COLO829 (cell line): ENCODE measurements around the gene NPW.

Source experiments
- DNase-seq: peaks from one replicate; pipeline ENCODE4 v3.0.0; 2012; ENCODE audit warnings: low spot score

The NPW gene

DNA sequence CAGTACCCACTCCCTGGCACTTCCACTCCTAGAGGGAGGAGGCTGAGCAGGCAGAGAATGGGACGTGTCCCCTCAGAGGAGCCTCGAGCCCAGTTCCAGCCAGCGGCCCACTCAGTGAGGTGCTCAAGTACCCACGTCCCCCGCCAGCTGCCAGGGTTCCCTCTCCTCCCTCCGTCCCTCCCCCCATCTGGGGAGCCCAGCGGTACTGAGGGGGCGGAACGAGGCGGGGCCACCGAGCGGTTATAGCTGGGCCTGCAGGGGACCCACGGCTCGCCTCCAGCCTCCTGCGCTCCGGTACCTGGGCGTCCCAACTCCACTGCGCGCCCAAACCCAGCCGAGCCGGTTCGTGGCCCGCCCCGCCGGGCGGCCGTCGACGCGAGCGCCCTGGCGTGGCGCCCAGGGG lies at the start of gene NPW:
Gene NPW (plus strand): TSS at position 268 of the 403 bp plus-strand sequence.
- no peak for DNase-seq

DNA sequence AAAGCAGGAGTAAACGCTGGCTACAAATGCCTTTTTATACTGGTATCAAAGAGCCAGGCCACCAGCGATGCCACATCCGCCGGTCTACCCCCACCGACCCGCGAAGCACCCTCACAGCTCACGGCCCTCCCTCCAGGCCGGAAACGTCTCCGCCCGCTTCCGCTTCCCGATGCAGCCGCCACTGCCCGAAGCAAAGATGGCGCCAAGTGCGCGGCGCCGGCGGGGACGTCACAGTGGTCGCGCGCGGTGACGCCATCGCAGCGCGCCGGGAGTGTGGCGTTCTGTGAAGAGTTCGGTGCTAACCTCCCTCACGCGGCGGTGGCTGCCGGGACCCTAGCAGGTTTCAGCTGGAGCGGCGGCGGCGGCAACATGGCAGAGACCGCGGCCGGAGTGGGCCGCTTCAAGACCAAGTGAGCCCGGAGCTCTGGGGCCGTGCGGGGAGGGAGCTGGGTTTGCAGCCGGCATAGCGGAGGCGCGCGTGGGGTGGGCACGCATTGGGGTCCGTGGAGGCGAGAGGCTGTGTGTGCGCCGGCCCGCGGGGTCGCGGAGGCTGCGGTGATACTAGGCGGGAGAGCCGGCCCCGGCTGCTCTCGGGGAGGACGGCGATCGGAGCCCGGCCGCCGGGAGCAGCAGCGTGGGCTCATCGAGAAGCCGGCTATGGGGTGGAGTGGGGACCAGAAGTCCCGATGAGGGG lies 47.6 kb upstream of the NPW start, which contains the start of gene TBL3:
Gene TBL3 (plus strand): TSS at position 258 of the 694 bp plus-strand sequence. CDS start 112 bp downstream, at position 370.
- DNase-seq = peak; percentile 90

GRCh38 chr16:1972490-1972877 lies 47.1 kb upstream of the NPW start:
- DNase-seq = no peak

DNA sequence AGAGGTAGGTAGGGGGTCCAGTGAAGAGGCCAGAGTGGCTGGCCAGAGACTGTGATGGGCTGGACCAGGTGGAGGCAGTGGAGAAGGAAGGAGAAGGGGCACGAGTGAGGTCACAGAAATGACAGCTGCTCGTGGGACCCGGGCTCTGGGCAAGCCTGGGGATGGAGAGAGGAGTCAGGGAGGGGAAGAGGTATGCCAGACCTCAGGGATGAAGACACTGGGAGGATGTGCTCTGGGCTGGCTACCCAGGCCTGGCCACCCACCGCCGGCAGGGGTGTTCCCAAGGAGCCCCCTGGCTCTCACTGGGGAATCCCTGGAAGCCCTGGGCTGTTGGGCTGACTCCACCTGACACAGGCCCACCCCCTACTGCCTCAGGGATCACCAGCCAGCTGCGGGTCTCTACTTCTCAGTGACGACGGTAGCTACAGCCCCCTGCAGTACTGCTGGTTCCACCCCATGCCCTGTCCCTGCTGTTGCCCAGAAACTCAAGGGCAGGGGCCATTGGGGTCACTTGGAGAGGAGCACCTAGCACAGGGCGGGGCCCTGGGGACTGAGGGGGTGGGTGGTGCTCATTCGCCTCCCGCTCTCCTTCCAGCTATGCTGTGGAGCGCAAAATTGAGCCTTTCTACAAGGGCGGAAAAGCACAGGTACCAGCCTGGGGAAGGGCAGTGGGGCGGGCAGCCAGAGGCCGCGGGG lies 46.0 kb upstream of the NPW start:
- DNase-seq = no peak

GRCh38 chr16:1974157-1975070 lies 45.2 kb upstream of the NPW start:
- no peak for DNase-seq

- DNase-seq = no peak
These were observed 44.0 kb upstream of the NPW start for GRCh38 chr16:1975432-1976215.

GRCh38 chr16:1976216-1976520 lies 43.4 kb upstream of the NPW start:
- DNase-seq = no peak

- DNase-seq = no peak
These were observed 42.4 kb upstream of the NPW start for GRCh38 chr16:1976951-1977874.

GRCh38 chr16:1977875-1978268 lies 41.7 kb upstream of the NPW start:
- DNase-seq = no peak

GRCh38 chr16:1978476-1979120 lies 41.0 kb upstream of the NPW start:
- DNase-seq = no peak

GRCh38 chr16:1979271-1980029 lies 40.1 kb upstream of the NPW start:
- DNase-seq = no peak

GRCh38 chr16:1980030-1980769 lies 39.4 kb upstream of the NPW start:
- DNase-seq = no peak

- DNase-seq = no peak
These were observed 38.9 kb upstream of the NPW start for GRCh38 chr16:1980770-1981087.

- DNase-seq = no peak
These were observed 38.2 kb upstream of the NPW start, which contains the start of gene NOXO1 for GRCh38 chr16:1981398-1981836. TSS of gene NOXO1 (minus strand) at chr16:1981469. CDS start at chr16:1981179, 290 bp downstream.

DNA sequence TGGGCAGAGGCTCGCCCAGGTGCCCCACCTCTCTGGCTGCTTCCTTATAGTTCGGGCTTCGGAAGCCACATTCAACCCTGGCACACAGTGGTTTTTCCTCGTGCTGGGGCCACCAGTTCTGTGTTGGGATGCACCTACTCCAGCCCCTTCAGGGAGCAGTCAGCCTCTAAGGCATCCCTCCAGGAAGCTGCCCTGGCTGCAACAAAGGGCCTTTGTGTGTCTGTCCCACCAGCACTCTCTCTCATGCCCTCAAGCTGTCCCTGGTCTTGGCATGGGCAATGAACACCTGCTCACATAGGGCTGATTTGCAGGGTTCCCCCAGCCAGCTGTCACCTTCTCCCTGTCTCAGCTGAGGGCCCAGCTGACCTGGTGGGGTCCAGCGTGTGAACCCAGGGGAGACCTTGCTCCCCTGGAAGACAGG lies 37.6 kb upstream of the NPW start:
- peak; percentile 69 for DNase-seq

DNA sequence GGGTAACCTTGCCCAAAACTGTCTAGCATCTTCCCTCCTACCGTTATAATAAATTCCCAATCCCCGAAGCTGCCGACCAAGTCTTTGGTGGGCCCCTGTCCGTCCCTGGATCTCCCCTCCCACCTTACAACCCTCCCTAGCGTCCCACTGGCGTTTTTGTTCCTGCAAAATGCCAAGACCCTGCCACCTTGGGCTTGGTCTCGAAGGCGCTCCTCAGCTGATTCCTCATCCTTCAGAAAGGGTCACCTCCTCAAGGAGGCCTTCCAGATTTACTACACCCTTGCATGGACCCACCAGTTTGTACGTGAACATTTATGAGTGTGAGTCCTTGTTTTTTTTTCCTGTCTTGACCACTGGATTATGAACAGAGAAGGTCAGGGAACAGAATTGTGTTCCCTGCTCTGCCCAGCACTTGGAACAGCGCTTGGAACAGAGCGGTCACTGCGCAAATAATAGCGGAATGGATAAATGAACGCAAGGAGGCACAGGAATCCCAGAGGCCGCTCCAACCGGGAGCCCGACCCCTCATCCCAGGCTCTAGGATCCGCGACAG lies 36.5 kb upstream of the NPW start:
- DNase-seq = no peak

GRCh38 chr16:1983544-1984346 lies 35.8 kb upstream of the NPW start, which contains the start of gene GFER:
TSS of gene GFER (plus strand) at chr16:1984193. CDS start at chr16:1984219, 26 bp downstream.
- DNase-seq = peak; percentile 96
